Ureter (tissue), 1 donor: ENCODE results near the gene ANKRD11. TPM values are rescaled to one million over a fixed set of nuclear protein-coding genes. Genes with fewer than 3 reads are reported as not detected.

Experiments
- DNase-seq: peaks from one replicate; pipeline ENCODE4 v3.0.0-alpha.2; 2020; ENCODE audit warnings: low spot score
- total RNA-seq: library from RNA; stranded (reverse); gene quantifications from one replicate; pipeline ENCODE4 v1.2.4, GENCODE V29; 2023
- donor health status: DM: yes; HTN: yes; CAD: no.

The ANKRD11 gene
- total RNA-seq, 1 donor from 2014 or later = 258 TPM

DNA sequence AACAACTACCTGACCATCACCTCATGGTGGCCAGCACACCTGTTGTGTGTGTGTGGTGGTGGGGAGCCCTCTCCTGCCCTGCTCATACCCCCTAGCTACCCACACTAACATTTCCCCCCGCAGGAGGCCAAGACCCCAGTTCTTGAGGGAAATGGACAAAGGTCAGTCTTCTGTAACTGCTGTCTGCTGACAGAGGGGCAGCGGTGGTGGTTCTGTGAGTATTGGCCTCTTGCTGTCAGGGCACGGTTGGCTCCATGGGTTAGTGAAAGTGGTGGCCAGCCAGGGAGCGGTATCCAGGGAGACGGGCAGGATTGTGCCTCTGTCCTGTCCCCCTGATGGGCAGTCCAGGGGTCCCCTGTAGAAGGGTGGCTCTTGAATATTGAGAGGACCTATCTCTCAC lies 246.7 kb downstream of the ANKRD11 start:
- no peak for DNase-seq

DNA sequence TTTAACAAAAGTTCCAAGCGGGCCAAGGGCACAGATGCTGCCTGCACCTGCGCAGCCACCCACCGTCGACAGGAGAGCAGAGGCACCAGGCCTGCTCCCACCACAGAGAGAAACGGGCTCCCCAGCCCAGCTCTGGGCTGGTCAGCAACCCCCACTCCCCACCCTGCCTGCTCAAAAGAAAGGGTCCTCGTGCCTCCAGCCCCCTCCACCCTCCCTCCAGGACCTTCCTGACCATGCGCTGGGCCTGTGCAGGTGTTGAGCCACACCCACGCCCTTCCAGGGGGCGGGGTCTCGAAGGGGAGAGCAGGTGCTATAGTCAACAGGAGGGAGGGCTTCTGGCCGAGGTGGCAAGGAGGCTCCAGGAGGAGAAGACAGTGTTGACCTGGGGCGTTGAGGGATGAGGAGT lies 247.6 kb downstream of the ANKRD11 start:
- no peak for DNase-seq

DNA sequence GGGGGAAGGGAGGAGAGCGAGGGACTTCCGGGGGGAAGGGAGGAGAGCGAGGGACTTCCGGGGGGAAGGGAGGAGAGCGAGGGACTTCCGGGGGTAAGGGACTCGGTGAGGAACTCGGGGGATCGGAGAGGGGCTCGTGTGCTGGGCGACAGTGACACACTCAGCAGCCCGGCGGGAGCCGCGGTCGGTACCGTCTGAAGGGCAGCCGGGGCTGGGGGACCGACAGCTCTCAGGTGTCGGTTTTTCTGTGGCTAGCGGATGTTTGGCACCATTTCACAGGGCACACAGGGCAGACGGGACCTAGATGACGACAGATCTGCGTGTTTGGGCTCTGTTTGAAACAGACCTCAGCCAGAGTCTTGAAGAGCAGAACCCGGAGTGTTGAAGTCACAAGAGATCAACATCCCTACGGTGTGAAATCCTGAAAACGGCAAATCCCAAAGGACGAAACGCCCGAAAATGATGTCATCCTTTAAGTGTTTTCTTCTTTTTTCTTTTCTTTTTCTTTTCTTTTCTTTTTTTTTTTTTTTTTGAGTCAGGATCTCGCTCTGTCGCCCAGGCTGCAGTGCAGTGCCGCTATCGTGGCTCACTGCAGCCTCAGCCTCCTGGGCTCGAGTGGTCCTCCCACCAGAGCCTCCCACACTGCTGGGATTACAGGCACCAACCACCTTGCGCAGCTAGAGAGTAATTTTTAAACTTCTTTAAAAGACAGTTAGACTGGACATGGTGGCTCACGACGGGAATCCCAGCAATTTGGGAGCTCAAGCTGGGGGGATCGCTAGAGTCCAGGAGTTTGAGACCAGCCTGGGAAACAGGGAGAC lies 249.0 kb downstream of the ANKRD11 start:
- DNase-seq = peak; percentile 76

DNA sequence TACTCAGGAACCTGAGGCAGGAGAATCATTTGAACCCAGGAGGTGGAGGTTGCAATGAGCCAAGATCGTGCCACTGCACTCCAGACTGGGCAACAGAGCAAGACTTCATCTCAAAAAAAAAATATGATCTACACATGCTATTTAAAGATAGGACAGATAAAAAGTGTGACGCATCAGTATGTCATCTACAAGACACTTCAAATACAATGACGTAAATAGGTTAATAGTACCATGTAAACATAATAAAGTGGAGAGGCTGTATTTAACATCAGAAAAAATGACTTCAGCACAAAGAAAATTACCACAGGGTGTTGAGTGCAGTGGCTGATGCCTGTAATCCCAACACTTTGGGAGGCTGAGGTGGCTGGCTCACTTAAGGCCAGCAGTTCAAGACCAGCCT lies 252.6 kb downstream of the ANKRD11 start:
- DNase-seq = no peak

DNA sequence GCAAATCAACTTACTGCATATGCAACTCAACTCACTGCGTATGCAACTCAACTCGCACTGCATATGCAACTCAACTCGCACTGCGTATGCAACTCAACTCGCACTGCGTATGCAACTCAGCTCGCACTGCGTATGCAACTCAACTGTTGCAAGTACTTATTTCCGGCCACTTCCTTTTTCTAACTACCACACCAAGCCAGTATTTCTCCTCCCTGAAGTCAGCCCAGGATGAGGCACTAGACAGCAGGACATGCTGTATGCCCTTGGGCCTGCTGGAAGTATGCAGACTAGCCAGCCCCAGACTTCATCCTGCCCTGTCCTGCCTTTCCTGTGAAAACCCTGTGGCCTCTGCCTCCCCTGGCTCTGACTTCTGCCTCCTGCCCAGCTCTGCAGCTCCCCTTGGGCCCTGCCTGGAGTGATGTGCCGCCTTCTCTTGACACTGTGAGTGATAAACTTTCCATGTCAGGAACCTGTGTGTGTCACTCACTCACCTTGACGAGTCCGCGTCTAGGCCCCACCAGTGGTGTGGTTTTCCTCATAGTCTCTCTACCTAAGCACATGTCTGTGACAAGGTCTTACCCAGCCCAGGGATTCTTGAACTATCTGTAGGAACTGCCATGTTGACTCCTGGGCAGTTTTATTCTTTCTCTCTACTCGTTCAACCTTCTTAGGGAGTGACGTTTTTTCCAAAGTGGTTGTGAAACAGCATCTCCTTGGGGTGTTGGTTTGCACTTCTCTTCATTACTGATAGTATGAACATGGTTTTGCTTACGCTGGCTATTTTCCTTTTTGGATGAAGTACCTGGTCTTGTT lies 256.5 kb downstream of the ANKRD11 start:
- DNase-seq = no peak

DNA sequence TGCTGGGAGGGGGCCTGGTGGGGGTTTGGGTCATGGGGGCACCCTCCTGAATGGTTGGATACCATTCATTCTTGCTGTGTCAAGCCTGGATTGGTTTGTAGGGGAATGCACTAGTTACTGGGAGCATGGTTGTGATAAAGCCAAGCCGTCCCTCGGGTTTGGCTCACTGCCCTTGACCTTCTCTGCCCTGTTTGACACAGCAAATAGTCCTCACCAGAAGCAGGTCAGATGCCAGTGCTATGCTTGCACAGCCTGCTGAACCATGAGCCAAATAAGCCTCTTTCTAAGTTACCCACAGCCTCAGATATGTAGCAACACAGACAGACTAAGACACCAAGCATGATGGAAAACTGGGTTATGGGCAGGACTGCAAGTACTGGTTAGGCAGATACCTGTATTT lies 258.3 kb downstream of the ANKRD11 start:
- DNase-seq = no peak

DNA sequence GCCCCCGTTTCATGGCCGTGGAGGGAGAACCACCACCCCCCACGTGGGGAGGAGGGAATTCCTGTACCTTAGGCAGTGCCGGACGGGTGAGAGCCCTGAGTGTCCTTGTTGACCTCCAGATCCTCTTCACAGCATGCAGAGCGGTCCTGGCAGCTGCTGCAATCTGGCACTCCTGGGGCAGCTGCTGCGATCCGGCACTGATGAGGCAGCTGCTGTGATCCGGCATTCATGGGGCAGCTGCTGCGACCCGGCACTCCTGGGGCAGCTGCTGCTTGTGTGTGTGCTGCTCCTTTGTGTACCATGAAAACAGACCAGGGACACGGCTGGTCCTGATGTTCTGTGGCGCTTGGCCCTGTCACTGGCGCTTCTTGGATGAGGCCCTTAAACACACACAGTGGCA lies 260.1 kb downstream of the ANKRD11 start:
- no peak for DNase-seq

DNA sequence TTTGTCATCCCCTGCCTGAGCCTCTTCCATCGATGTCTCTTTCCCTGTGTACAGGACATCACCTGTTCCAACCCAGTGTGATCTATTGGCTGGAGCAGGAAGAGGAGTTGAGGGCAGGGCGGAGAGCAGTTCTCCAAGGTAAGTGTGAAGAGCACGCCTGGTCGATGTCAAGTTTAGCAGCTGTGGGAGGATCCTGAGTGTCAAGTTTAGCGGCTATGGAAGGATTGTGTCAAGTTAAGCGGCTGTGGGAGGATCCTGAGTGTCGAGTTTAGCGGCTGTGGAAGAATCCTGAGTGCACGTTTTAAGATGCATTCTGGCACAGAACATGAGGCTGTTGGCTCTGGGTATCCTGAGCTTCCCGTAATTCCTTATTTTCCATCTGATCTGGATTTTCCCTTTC lies 265.7 kb downstream of the ANKRD11 start:
- DNase-seq = no peak

DNA sequence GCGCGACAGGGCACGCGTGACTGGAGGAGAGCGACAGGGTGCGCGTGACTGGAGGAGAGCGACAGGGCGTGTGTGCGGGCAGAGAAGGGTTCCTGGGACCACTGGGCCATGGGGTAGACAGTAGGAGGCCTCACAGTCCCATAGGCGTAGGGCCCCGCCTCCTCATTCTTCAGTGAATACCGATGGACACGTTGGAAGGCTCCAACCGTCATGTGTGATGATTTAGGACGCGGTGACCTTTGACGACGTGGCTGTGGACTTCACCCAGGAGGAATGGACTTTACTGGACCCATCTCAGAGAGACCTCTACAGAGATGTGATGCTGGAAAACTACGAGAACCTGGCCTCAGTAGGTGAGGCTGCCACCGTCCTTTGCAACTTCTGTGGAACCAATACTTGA lies 267.4 kb downstream of the ANKRD11 start:
- DNase-seq = no peak

DNA sequence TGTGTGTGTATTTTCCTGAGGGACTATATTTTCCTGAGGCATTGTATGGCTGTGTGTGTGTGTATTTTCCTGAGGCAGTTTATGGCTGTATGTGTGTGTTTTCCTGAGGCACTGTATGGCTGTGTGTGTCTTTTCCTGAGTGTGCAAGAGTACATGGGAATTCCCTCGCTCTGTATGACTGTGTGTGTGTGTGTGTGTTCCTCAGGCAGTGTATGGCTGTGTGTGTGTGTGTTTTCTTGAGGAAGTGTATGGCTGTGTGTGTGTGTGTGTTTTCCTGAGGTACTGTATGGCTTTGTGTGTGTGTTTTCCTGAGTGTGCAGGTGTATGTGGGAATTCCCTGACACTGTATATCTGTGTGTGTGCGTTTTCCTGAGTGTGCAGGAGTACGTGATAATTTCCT lies 268.8 kb downstream of the ANKRD11 start:
- no peak for DNase-seq

DNA sequence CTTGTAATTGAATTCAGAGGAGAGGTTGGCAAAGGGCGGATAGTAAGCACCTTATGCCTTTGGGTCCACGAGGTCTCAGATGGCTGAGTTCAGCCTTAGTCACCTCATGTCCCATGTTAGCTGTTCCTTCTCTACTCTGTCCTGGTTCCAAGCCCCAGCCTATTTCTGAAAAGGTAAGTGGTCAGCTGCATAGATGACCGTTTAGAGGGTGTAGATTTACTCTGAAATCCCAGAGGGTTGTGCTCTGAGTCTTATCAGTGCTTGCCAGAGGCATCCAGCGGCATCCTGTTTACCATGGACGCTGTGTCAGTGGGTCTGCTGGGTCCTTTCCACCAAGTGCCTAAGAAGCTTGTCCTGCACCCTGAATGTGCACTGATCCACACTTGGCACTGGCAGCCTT lies 271.0 kb downstream of the ANKRD11 start:
- no peak for DNase-seq

Other genes with a start within 250 kb of the ANKRD11 start
- gene SPG7, start 17.8 kb upstream of the ANKRD11 start, total RNA-seq = 132 TPM
- gene RPL13, start 70.1 kb upstream of the ANKRD11 start, total RNA-seq = 2,389 TPM
- 16.2 TPM for gene CPNE7, start 85.2 kb upstream of the ANKRD11 start, total RNA-seq
- 0.75 TPM for gene DPEP1, start 123.1 kb upstream of the ANKRD11 start, total RNA-seq
- 84.7 TPM for gene CHMP1A, start 167.1 kb upstream of the ANKRD11 start, total RNA-seq
- gene SPATA33, start 167.3 kb upstream of the ANKRD11 start, total RNA-seq = 7.4 TPM
- gene CDK10, start 196.1 kb upstream of the ANKRD11 start, total RNA-seq = 89.8 TPM
- 7.7 TPM for gene SPATA2L, start 211.1 kb upstream of the ANKRD11 start, total RNA-seq
- 17.7 TPM for gene VPS9D1, start 230.3 kb upstream of the ANKRD11 start, total RNA-seq
- 44.1 TPM for gene ZNF276, start 231.0 kb upstream of the ANKRD11 start, total RNA-seq